Measurements from ENCODE around the gene DNAJC3. TPM values are rescaled to one million over a fixed set of nuclear protein-coding genes. Genes with fewer than 3 reads are reported as not detected.
A peak's percentile ranks its signal among the peaks of the same experiment; 100 is the strongest.

DNAJC3 gene
- total and polyA plus RNA-seq, 2 experiments from 2014 or later, result 27.1 to 91.4 TPM

DNA sequence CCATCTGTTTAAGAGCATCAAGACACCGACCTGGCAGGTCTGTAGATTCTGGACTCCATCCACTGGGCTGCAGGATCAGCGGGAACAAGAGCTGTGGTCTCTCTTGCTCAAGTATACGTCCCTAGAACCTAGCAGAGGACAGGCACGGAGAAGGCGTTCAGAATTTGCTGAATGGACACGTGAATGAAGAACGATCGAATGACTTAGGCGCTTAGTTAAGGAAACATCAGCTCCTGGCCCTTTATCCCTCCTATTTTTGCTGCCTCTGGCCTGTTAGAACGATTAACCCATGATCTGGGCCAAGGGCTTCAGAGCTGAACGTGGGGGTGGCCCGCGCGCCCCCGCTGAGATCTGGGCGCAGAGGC, 33.4 kb upstream of the DNAJC3 start:
- WGBS (ENCODE audit: low lambda C conversion rate, missing lambda C conversion rate), result 6% methylated on average over 16 of the region's 16 CpGs
- TF ChIP-seq, protein P1, sequence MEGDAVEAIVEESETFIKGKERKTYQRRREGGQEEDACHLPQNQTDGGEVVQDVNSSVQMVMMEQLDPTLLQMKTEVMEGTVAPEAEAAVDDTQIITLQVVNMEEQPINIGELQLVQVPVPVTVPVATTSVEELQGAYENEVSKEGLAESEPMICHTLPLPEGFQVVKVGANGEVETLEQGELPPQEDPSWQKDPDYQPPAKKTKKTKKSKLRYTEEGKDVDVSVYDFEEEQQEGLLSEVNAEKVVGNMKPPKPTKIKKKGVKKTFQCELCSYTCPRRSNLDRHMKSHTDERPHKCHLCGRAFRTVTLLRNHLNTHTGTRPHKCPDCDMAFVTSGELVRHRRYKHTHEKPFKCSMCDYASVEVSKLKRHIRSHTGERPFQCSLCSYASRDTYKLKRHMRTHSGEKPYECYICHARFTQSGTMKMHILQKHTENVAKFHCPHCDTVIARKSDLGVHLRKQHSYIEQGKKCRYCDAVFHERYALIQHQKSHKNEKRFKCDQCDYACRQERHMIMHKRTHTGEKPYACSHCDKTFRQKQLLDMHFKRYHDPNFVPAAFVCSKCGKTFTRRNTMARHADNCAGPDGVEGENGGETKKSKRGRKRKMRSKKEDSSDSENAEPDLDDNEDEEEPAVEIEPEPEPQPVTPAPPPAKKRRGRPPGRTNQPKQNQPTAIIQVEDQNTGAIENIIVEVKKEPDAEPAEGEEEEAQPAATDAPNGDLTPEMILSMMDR (IDR thresholded peaks at IDR 0.05; ENCODE audit: poor library complexity), result no peak
- TF ChIP-seq EZH2 (IDR thresholded peaks at IDR 0.05; ENCODE audit: borderline replicate concordance), result peak; percentile 12
- H2AFZ ChIP-seq, result peak overlapping the region; percentile 80
- H3K4me3 ChIP-seq, result peak overlapping the region; percentile 88
- peak overlapping the region; percentile 74 for H3K27ac ChIP-seq
- H3K79me2 ChIP-seq, result peaks cover 3% of the 10 kb centered on the region
- no peaks in the 10 kb centered on the region for H3K36me3 ChIP-seq (replicated peaks; ENCODE audit: insufficient read depth, low read depth)
- H3K27me3 ChIP-seq, result peaks cover 19% of the 10 kb centered on the region
- H3K9me2 ChIP-seq (replicated peaks; ENCODE audit: insufficient read depth), result no peaks in the 10 kb centered on the region
- peaks cover 9% of the 10 kb centered on the region for H3K4me1 ChIP-seq (ENCODE audit: insufficient read depth)
- H3K4me2 ChIP-seq, result peak overlapping the region; percentile 94
- peak; percentile 16 for DNase-seq (ENCODE audit: low spot score)
- no peaks in the 10 kb centered on the region for H4K20me1 ChIP-seq (ENCODE audit: insufficient read depth, poor library complexity, severe bottlenecking)
- H3K9me3 ChIP-seq (ENCODE audit: low read depth), result no peaks in the 10 kb centered on the region

- peaks cover 19% of the 10 kb centered on the region for H3K27me3 ChIP-seq
- 1% methylated on average over 39 of the region's 62 CpGs for whole genome bisulfite sequencing (ENCODE audit: low lambda C conversion rate, missing lambda C conversion rate)
- H2AFZ ChIP-seq, result peak overlapping the region; percentile 80
- no peaks in the 10 kb centered on the region for H3K9me3 ChIP-seq (ENCODE audit: low read depth)
- no peaks in the 10 kb centered on the region for H3K9me2 ChIP-seq (replicated peaks; ENCODE audit: insufficient read depth)
- TF ChIP-seq EZH2phosphoT487 (IDR thresholded peaks at IDR 0.05; ENCODE audit: low read depth, severe bottlenecking, unreplicated experiment), result no peak
- TF ChIP-seq EZH2 (IDR thresholded peaks at IDR 0.05; ENCODE audit: borderline replicate concordance), result no peak
- TF ChIP-seq, protein P1 (IDR thresholded peaks at IDR 0.05; ENCODE audit: poor library complexity), result no peak
- peak; percentile 32 for DNase-seq (ENCODE audit: low spot score)
- peak overlapping the region; percentile 88 for H3K4me3 ChIP-seq
- peaks cover 3% of the 10 kb centered on the region for H3K79me2 ChIP-seq
- H3K36me3 ChIP-seq (replicated peaks; ENCODE audit: insufficient read depth, low read depth), result no peaks in the 10 kb centered on the region
- H3K4me1 ChIP-seq (ENCODE audit: insufficient read depth), result peaks cover 9% of the 10 kb centered on the region
- peak overlapping the region; percentile 74 for H3K27ac ChIP-seq
- no peaks in the 10 kb centered on the region for H4K20me1 ChIP-seq (ENCODE audit: insufficient read depth, poor library complexity, severe bottlenecking)
- peak overlapping the region; percentile 94 for H3K4me2 ChIP-seq
Measured at GRCh38 chr13:95643936-95644598, 32.9 kb upstream of the DNAJC3 start.

DNA sequence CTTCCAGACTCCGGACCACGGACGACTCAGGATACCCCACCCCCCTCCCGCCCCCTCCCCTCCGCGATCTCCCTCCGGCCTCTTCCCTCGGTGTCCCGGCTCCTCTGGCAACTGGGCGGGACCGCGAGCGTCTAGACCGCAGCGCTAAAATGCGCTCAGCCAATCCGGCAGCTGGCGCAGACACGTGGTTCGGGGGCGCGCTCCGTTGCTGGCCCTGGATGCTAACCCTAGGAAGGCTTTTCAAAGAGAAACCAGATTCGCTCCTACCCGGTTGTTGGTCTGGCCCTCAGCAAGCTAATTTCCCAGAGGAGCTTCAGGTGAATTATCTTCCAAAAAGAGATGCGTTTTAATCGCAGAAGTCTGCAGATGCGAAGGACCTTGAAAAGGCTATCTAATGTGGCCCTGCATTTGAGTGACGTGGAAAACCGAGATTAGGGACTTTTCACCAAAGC, 32.3 kb upstream of the DNAJC3 start, which contains the start of gene DZIP1:
Gene DZIP1 (minus strand): TSS at position 106 of the 452 bp plus-strand sequence. CDS start 2,677 bp downstream, outside the sequence.
- Histone ChIP-seq H3K79me2 (peaks cover 3% of the 10 kb centered on the region), H3K9me3 (ENCODE audit: low read depth) (no peaks in the 10 kb centered on the region), H2AFZ (peak within 1 kb of the TSS; percentile 86), H4K20me1 (ENCODE audit: insufficient read depth, poor library complexity, severe bottlenecking) (no peaks in the 10 kb centered on the region), H3K4me2 (peak within 1 kb of the TSS; percentile 94), H3K4me1 (ENCODE audit: insufficient read depth) (peaks cover 9% of the 10 kb centered on the region), H3K36me3 (replicated peaks; ENCODE audit: insufficient read depth, low read depth) (no peaks in the 10 kb centered on the region), H3K27ac (peak within 1 kb of the TSS; percentile 74), H3K27me3 (peaks cover 19% of the 10 kb centered on the region), H3K4me3 (peak within 1 kb of the TSS; percentile 88), H3K9me2 (replicated peaks; ENCODE audit: insufficient read depth) (no peaks in the 10 kb centered on the region)
- peak; percentile 76 for DNase-seq (ENCODE audit: low spot score)
- TF ChIP-seq EZH2phosphoT487 (IDR thresholded peaks at IDR 0.05; ENCODE audit: low read depth, severe bottlenecking, unreplicated experiment) (no peak), EZH2 (IDR thresholded peaks at IDR 0.05; ENCODE audit: borderline replicate concordance) (no peak)
- TF ChIP-seq, protein P1 (IDR thresholded peaks at IDR 0.05; ENCODE audit: poor library complexity), result no peak
- 4% methylated on average over 24 of the region's 30 CpGs for WGBS (ENCODE audit: low lambda C conversion rate, missing lambda C conversion rate)
